Kidney (tissue), 14 donors: Measurements from ENCODE around the gene DUSP5. TPM values are rescaled to one million over a fixed set of nuclear protein-coding genes. Genes with fewer than 3 reads are reported as not detected.
"Not testable (repeated sequence)": the region's sequence is repeated elsewhere in the genome, so short reads cannot be mapped to it uniquely, and the experiment has no call there.

Experiments
- DNase-seq, 5 donors: peaks; one replicate each; pipeline ENCODE4 v3.0.0-alpha.2; 2013 to 2020
- FAIRE-seq: peaks from 2 replicates; lab custom pipeline; 2012; peaks lifted over from hg19 to GRCh38; lab: Jason Lieb, UNC
- H3K27ac ChIP-seq, 2 donors: one replicate each; pipeline ENCODE4 v1.7.0; 2013; ENCODE audit warnings: low read depth in 2 of 2, low read length in 2 of 2, inconsistent platforms in 1 of 2
- H3K27me3 ChIP-seq: one replicate; pipeline ENCODE4 v1.7.1; 2013; ENCODE audit warnings: low read length, inconsistent platforms; ENCODE audit not compliant: control insufficient read depth, insufficient read depth
- H3K36me3 ChIP-seq, 3 donors: one replicate each; pipeline versions ENCODE4 v1.7.0 to v1.7.1; 2013; ENCODE audit warnings: low read length in 3 of 3, control low read depth in 1 of 3, inconsistent platforms in 1 of 3; ENCODE audit not compliant: insufficient read depth in 3 of 3, control insufficient read depth in 2 of 3
- H3K4me1 ChIP-seq, 3 donors: one replicate each; pipeline versions ENCODE4 v1.7.0 to v1.7.1; 2013; ENCODE audit warnings: low read length in 3 of 3, inconsistent platforms in 1 of 3, low read depth in 1 of 3; ENCODE audit not compliant: control insufficient read depth in 2 of 3, insufficient read depth in 2 of 3
- H3K4me3 ChIP-seq, 3 donors: one replicate each; pipeline versions ENCODE4 v1.7.0 to v1.8.1; 2013; ENCODE audit warnings: low read length in 3 of 3, control low read depth in 1 of 3, inconsistent platforms in 1 of 3
- H3K9ac ChIP-seq, 3 donors: one replicate each; pipeline versions ENCODE4 v1.7.0 to v1.7.1; 2013; ENCODE audit warnings: low read length in 3 of 3, control low read depth in 1 of 3, inconsistent platforms in 1 of 3
- H3K9me3 ChIP-seq, 3 donors: one replicate each; pipeline versions ENCODE4 v1.7.0 to v1.7.1; 2013; ENCODE audit warnings: low read length in 3 of 3, control low read depth in 1 of 3, inconsistent platforms in 1 of 3; ENCODE audit not compliant: control insufficient read depth in 2 of 3, insufficient read depth in 1 of 3
- intact Hi-C: fragments of 100-400 bp; cut with DNase I; formaldehyde crosslinking; loops from one replicate; pipeline ENCODE4 v1.11.1; 2022
- polyA plus RNA-seq: library from polyadenylated mRNA; stranded (reverse); fragments of 350-450 nt; fragmentation: Illumina TruSeq; extraction: RNeasy Lipid Tissue Mini Kit (QIAGEN cat#74804); gene quantifications from one replicate; pipeline ENCODE4 v1.2.3, GENCODE V29; 2014; ENCODE audit warnings: low read depth, low replicate concordance; ENCODE audit not compliant: insufficient read depth
- total RNA-seq: library from RNA; stranded (reverse); fragmentation: NEBNext Ultra II Directional; extraction: Animal tissue kit (Norgen Biotek cat#: 25700); gene quantifications from one replicate; pipeline ENCODE4 v1.2.1, GENCODE V29; 2021
- TF ChIP-seq, protein P1 (sequence below): IDR thresholded peaks from 3 replicates; pipeline ENCODE4 v1.5.1; 2012; ENCODE audit warnings: mild to moderate bottlenecking, moderate library complexity, borderline replicate concordance; ENCODE audit not compliant: insufficient read depth; ENCODE audit errors: extremely low read depth
- donor health status: control.
- donor health status: control.
- donor health status: control.
- donor health status: control.
- donor health status: control.
- donor health status: DM: yes; HTN: yes; CAD: no.
- donor health status: Normal renal cell carcinoma (clear cell type).

DUSP5 gene
- total and polyA plus RNA-seq, 2 donors from 2014 or later, result 9.0 to 23.7 TPM

DNA sequence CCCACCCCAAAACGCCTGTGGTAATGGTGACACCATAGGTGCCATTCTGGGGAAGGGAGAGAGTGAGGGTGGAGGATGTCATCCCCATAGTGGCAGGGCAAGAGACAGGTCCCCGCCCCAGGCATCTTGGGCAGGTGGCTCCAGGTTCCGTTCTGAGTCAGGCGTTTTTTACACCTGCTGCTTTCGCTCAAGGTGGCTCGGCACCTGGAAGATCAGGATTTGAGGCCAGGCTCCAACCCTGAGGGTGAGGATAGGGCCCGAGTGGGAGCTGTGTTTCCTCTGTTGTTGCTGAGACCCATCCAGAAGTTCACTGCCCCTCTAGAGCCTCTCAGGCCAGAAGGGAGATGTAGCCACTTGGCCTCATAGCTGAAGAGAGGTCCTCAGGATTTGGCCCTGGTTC, 36.6 kb upstream of the DUSP5 start:
- Histone ChIP-seq H3K36me3 (no peaks in the 10 kb centered on the region), H3K4me1 (peaks cover 4 to 12% (median 5%) of the 10 kb centered on the region in 3 donors), H3K9ac (no peak overlapping the region), H3K27ac (no peak overlapping the region), H3K27me3 (no peaks in the 10 kb centered on the region), H3K4me3 (no peak overlapping the region), H3K9me3 (no peaks in the 10 kb centered on the region)
- FAIRE-seq (no peak), DNase-seq (no peak)
- TF ChIP-seq, protein P1, sequence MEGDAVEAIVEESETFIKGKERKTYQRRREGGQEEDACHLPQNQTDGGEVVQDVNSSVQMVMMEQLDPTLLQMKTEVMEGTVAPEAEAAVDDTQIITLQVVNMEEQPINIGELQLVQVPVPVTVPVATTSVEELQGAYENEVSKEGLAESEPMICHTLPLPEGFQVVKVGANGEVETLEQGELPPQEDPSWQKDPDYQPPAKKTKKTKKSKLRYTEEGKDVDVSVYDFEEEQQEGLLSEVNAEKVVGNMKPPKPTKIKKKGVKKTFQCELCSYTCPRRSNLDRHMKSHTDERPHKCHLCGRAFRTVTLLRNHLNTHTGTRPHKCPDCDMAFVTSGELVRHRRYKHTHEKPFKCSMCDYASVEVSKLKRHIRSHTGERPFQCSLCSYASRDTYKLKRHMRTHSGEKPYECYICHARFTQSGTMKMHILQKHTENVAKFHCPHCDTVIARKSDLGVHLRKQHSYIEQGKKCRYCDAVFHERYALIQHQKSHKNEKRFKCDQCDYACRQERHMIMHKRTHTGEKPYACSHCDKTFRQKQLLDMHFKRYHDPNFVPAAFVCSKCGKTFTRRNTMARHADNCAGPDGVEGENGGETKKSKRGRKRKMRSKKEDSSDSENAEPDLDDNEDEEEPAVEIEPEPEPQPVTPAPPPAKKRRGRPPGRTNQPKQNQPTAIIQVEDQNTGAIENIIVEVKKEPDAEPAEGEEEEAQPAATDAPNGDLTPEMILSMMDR, result no peak
- intact Hi-C loops, result no loop called here

GRCh38 chr10:110461530-110461929, 36.2 kb upstream of the DUSP5 start:
- no peak overlapping the region for H3K27ac ChIP-seq

GRCh38 chr10:110462166-110463095, 35.3 kb upstream of the DUSP5 start:
- Histone ChIP-seq H3K9ac (no peak overlapping the region), H3K4me3 (no peak overlapping the region), H3K4me1 (peaks cover 4 to 8% (median 5%) of the 10 kb centered on the region in 3 donors), H3K36me3 (no peaks in the 10 kb centered on the region), H3K9me3 (no peaks in the 10 kb centered on the region), H3K27me3 (no peaks in the 10 kb centered on the region), H3K27ac (no peak overlapping the region)
- no peak for FAIRE-seq
- TF ChIP-seq, protein P1, result no peak
- intact Hi-C loops, result no loop called here
- DNase-seq, result peak in 3 of 5 donors; percentile 38 to 54 (median 53)

More at GRCh38 chr10:110461530-110461929, 36.2 kb upstream of the DUSP5 start:
- no peak overlapping the region for H3K9ac ChIP-seq
- peaks cover 4 to 12% (median 5%) of the 10 kb centered on the region in 3 donors for H3K4me1 ChIP-seq
- no peaks in the 10 kb centered on the region for H3K9me3 ChIP-seq
- FAIRE-seq (no peak), DNase-seq (peak in 1 of 5 donors; percentile 44)
- TF ChIP-seq, protein P1, result no peak
- no peaks in the 10 kb centered on the region for H3K36me3 ChIP-seq
- no peaks in the 10 kb centered on the region for H3K27me3 ChIP-seq
- H3K4me3 ChIP-seq, result no peak overlapping the region
- intact Hi-C loops, result no loop called here

DNA sequence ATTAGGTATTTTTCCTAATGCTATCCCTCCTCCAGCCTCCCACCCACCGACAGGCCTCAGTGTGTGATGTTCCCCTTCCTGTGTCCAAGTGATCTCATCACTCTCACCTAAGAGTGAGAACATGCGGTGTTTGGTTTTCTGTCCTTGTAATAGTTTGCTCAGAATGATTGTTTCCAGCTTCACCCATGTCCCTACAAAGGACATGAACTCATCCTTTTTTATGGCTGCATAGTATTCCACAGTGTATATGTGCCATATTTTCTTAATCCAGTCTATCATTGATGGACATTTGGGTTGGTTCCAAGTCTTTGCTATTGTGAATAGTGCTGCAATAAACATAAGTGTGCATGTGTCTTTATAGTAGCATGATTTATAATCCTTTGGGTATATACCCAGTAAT, 29.4 kb upstream of the DUSP5 start:
- H3K9ac ChIP-seq, H3K9me3 ChIP-seq, intact Hi-C loops, H3K4me3 ChIP-seq, FAIRE-seq, H3K4me1 ChIP-seq, H3K36me3 ChIP-seq, H3K27ac ChIP-seq, H3K27me3 ChIP-seq, DNase-seq: not testable (repeated sequence)

- DNase-seq, H3K9ac ChIP-seq, H3K27me3 ChIP-seq, H3K27ac ChIP-seq, FAIRE-seq, H3K36me3 ChIP-seq, H3K9me3 ChIP-seq, H3K4me3 ChIP-seq, intact Hi-C loops, H3K4me1 ChIP-seq: not testable (repeated sequence)
Measured at GRCh38 chr10:110470541-110470940, 27.2 kb upstream of the DUSP5 start.
